GM19043 (cell line): ENCODE results near the gene HDAC7.

ENCODE experiments used
- ATAC-seq: cut with Tn5 transposase; IDR thresholded peaks from one replicate; pipeline ENCODE4 v1.9.1; 2021; ENCODE audit warnings: low read depth; ENCODE audit not compliant: unreplicated experiment

HDAC7 gene

DNA sequence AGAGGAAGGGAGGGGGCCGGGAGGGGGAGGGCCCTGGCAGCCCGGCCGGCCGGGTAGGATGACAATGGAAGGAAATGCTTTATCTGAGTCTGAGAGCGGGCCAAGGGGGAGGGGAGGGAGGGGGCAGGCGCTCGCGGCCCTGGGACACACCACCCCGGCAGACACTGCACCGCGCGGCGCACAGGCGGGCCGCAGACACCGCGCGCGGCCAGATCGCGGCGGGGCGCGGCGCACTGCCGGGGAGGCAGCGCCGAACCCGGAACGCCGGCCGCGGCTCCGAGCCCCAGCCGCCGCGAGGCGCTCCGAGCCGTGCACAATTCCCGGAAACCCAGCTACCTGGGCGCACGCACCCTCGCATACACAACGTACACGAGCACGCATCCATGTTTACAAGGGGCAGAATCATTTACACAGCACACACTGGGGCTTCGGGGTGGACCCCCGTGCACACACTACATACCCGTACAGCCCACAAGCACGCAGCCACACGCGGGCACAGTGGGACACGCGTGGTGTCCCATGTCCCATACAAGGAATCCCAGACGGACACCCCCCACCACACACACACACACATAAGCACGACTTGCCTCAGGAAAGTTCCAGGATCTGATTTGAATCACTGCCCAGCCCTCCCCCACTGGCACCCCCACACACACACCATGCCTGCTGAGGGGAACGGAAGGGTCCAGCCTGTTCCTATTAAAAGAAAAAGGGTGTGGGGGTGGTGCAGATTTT, at the start of gene HDAC7:
Gene HDAC7, minus strand, starts transcription at position 8 of the 735 bp plus-strand sequence. CDS start 118 bp downstream, outside the sequence.
- ATAC-seq, result no peak

- peak; percentile 66 for ATAC-seq
Observed at GRCh38 chr12:47868552-47869031, 48.9 kb upstream of the HDAC7 start.

DNA sequence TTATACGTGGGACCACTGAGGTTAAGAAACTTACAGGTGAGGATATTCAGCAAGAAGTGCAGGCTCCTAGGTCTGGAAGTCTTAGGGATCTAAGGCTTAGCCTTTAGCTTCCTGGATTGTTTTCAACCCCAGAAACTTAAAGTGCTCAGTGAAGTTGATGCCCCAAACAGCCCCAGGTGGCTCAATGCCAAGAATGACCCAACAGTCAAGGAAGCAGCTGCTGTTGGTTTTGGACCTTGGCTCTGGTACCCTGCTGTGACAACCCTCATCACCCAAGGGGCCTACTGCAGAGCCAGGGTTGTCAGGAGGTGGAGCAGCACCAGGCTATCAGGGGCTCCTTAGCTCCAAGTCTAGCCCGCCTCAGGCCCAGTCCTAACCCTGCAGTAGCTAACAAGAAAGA, 48.3 kb upstream of the HDAC7 start:
- peak; percentile 11 for ATAC-seq

GRCh38 chr12:47867495-47867941, 47.8 kb upstream of the HDAC7 start:
- no peak for ATAC-seq

- no peak for ATAC-seq
Observed at GRCh38 chr12:47864646-47865235, 45.0 kb upstream of the HDAC7 start.

DNA sequence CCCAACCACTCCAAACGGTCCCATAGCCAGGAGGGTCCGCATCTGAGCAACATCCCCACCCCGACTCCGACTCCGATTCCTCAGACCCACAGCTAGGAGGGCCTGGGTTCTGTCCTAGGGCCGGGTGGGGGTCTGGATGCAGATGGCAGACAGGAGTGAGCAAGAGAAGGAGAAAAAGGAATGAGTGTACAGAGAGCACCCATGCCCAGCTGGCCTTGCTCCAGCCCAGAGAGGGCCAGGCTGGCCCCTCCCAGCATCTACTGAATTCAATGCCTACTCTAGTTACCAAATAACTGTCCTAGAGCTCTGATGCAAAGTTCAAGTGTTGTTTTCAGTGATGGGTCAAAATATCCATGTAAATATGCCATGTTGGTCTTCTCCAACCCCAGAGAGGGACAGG, 44.3 kb upstream of the HDAC7 start:
- ATAC-seq, result no peak

DNA sequence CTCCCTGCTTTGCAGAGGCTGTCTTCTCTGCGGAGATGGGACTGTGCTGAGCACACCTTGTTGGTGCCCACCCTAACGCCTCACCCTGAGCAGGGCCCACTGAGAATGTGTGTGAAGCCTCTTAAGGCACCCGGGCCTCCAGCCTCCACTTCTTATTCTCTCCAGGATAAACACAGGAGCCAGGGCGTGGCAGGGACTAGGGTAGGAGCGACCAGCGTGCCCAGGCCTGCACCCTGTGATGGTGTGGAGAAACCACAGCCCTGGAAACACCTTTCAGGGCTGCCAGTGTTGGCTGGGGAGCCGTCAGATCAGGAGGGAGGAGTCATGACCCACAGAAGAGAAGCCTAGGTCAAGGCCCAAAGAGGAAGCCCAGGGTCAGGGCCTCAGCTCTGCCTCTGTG, 43.8 kb upstream of the HDAC7 start:
- ATAC-seq, result no peak

- ATAC-seq, result no peak
Observed at GRCh38 chr12:47862881-47863280, 43.2 kb upstream of the HDAC7 start.

DNA sequence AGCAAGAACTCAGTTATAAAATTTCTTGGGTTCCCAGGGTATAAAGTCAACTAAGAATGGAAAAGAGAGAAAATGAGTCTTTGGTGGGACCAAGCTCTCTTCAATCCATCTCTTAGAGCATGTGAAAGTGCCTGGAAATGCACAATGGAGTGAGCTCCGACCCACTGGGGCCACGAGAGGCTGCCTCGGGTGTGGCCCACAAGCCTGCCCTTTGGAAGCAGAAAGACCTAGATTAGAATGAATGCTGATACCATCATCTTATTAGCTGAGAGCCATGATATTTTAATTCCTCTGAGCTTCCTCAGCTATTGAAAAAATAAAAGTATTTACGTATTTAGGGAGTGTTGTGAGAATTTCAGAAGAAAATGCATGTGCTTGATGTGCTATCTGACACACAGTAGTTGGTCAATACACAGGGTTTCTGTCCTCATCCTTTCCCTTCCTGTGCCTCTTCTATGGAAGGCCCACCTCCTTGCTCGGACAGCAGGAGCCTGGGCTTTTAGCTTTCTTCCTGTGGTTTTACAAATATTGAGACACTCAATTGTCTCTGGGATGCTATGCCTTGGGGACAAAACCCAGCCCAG, 42.6 kb upstream of the HDAC7 start:
- ATAC-seq, result no peak

GRCh38 chr12:47860873-47861272, 41.2 kb upstream of the HDAC7 start:
- no peak for ATAC-seq

DNA sequence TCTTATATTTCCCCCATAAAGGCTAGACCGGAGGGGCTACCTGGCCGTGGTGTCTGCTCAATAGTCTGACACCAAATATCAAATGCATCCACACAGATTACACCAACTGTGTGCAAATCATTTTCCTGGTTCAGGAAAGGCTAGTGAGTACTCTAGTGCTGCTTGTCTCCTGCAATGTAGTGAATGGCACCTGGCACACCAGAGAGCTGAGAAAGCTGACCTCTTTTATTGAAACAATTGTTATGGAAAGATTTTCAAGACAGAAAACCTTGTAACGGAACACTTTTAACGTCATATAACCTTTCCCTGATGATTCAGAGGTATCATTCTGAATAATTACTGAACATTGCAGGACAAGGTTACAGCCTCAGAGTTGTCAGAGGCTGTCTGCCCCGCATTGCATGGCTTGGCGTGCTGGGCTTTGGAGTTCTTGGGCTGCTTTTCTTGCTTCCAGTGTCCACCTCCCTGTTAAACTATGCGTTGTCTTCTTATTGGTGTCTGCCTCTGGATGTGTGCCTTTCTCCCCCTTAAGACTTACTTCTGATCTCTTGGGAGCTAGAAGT, 40.7 kb upstream of the HDAC7 start:
- no peak for ATAC-seq

GRCh38 chr12:47858511-47859266, 39.0 kb upstream of the HDAC7 start:
- ATAC-seq, result no peak

DNA sequence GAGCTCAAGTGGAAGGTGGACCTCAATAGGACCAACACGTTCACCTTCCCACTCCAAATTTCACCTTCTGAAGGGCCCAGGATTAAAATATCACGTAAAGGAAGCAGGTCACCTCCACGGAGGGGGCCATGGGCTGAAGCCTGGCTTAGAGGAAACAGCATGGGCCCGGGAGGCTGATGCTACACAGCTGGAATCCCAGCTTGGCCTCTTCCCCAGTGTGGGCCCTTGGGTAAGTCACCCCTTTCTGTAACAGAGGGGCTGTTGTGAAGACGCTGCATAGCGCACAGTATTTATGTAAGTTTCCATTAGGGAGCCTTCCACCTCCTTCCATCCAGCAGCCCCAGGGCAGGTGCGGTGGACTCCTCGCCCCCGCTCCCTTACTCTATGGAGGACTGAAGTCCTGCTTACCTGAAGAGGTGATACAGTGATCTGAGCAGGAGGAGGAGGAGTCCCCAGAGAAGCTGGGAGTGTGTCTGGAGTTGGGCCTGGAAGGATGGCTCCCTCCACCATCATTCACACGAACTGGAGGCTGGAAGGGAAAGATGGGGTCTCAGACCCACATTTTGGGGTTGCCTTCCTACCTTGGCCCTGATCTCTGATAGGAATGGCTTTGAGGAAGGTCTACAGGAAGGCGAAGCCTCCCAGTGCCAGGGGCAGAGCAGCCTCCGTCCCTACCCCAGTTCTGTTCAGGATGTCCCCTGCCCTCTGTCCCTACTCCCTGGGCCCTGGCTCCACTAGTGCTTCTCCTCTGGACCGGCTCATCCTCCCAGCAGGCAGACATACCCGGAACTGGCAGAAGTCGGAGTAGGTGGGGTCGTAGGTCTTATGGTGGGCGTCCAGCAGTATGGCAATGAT, 37.2 kb upstream of the HDAC7 start:
- no peak for ATAC-seq

- ATAC-seq, result no peak
Observed at GRCh38 chr12:47856094-47856493, 36.4 kb upstream of the HDAC7 start.

- no peak for ATAC-seq
Observed at GRCh38 chr12:47855502-47855901, 35.8 kb upstream of the HDAC7 start.

DNA sequence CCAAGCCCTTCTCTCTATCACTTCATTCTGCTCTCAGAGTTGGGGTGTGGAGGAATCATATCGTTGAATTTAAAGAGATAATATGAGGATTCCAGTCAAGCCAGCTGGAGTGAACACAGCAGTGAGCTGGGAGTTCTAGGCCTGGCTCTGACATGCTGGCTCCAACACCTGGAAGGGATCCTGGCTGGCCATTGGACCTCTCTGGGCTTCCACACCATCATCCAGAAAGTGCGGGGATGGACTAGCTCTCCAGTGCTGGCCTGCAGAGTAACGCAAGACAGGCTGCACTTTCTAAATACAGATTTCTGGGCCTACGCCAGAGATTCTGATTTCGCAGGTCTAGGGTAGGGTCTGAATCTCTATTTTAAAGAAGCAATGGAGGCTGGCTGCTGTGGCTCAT, 34.8 kb upstream of the HDAC7 start:
- no peak for ATAC-seq

DNA sequence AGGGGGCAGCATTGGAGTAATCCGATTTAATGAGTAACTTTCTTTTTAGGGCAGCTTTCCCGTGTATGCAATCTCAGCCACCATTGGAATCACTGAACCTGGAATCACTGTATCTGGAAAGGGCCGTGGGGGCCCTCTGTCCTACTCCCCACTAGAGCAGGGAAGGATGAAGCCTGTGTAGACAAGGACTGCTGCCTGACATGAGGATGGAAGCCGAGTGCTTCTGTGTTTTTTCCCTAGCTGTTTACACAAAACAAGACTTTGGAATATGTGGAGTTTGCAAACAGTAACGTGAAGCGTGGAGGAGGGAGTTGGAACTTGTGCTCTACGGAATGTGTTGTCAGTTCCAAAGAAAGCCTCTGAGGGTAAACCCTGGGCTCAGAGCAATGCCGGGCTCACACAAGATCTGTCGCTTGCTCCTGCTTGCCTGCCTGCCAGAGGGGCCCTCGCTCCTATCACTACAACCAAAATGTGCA, 32.4 kb upstream of the HDAC7 start:
- no peak for ATAC-seq

- no peak for ATAC-seq
Observed at GRCh38 chr12:47851303-47851952, 31.7 kb upstream of the HDAC7 start.
